NCI-H2029 (cell line): Measurements from ENCODE around the gene PTPRG.

Experiments
- DNase-seq: peaks from one replicate; lab custom pipeline; 2025; lab: John Stamatoyannopoulos, UW

The PTPRG gene

DNA sequence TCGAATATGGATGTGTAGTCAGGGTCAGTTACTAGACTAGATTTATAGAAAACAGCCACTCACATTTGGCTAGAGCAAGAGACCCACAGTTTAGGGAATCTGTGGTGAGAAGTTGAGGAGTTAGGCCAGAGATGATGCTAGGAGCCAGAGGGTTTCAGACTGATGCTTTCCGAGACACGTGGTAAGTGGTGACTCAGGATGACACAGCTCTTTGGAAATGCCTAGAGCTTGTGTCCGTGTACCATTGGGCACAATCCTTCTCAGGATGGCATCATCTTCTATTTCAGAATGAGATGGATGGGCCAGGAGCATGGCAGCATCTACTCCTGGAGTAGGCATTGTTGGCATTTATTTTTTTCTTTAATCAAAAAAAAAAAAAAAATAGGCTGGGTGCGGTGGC is 28.5 kb downstream of the PTPRG start:
- DNase-seq = no peak

DNA sequence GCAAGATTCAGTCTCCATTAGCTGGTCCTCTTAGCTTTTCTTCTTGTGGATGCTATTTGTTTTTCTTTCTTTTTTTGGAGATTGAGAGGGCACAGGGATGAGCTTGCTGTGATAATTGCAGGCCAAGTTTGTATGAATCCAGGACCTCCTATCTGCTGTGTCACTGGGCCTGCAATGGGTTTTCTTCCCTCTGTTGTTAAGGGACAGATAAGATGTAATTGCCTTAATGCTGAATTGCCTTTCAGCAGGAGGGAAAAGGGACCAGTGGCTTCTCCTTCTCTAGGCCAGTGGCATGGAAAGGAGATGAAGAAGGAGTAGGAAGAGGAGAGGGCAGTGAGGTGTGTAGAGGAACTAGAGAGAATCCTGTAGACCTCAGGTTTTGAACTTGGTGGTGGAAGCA is 29.9 kb downstream of the PTPRG start:
- DNase-seq = no peak

GRCh38 chr3:61593446-61594029 is 32.2 kb downstream of the PTPRG start:
- no peak for DNase-seq

DNA sequence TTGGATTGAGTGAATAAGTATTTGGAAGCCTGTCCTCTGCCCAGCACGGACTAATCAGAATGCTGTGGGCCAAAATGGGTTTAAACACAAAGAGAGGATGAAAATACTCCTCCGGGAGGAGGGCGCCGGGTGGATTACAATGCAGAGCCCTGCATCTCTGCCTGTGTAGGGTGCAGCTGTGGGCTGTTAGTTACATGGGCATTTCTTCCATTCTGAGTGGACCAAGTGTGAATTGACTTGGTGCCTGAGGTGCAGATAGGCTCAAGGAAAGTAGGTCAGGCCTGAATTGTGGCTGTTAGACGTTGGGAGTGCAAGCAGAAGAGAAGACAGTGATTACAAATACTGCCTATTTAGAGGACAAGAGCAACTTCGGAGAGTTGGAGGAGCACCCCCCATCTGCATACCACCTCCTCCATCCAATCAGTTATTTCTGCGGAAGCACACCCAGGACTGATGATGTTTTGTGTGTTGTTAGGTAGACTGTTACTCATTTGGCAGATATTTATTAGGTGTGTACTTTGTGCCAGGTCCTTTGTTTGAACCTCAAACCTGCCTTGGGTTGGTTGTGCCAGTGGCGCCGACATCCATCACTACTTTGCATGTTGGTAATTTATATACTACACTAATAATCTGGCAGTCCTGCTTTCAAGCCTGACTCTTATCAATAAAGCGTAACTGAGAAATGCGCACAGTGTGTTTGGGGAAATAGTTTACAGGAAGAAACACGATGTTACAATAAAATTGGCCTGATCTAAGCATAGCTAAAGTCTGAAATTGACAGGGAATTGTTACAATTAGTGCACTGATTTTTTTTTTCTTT is 33.0 kb downstream of the PTPRG start:
- no peak for DNase-seq

DNA sequence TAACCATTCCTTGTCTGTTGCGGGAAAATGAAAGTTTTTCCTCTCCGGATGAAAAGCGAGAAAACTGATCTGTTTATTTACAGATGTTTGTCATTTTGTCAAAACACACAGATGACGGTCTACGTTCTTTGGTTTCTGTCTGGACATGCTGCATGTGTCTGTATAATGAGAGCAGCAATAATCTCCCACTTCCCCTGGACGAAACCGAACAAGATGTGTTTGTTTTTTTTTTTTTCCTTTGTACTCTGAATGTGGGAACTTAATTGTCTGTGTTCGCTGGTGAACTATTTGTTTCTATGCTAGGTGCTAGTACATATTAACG is 33.6 kb downstream of the PTPRG start:
- no peak for DNase-seq

DNA sequence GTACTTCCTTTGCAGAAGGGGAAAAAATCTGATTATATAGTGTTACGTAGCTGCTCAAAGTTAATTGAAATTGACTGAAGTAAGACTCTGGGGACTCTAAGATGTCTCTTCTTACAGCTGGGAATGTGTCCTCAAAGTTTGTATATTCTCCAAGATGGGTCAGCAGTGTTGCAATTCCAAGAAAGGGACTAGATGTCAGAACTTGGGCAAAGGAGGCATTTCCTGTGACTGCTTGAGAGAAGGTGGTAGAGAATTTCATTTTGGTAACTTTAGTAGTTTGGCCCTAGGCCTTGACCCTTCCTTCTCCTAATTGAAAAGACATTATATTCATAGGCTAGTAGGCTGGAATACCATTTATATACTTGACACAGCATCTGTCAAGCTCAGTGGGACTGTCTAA is 33.9 kb downstream of the PTPRG start:
- no peak for DNase-seq

GRCh38 chr3:61595826-61596225 is 34.5 kb downstream of the PTPRG start:
- no peak for DNase-seq

DNA sequence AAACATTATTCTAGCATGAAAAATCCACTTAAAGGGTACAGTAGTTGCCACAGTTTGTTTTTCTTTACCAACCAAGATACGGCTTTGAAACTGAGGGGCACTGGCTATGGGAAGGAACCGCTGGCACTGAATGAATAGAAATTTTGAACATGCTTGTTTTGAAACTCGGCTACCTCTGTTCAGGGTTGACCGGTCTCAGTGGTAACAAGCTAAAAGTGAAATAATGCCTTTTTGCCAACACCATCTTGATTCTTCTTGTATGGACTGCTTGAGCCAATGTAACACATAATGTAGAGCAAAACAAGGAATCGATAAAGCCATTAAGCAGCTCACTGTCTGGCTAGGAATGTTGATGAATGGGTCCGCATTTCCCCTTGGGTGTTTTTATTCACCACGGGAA is 36.5 kb downstream of the PTPRG start:
- DNase-seq = no peak

DNA sequence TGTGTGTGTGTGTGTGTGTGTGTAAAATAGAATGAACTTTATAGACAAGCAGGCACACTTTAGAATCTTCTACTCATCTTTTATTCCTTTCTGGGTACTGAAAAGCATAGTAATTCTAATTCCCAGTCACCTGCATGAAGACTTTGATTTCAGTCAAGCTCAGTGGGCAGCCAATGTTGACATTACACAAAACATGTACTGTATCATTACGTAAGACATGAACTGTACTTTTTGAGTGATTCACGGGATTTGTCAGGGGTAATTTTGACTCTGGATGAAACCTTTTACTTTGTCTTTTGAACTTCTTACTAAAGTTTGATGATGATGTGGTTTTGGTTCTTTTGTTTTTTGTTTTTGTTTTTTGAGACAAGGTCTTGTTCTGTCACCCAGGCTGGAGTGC is 38.8 kb downstream of the PTPRG start:
- DNase-seq = no peak

DNA sequence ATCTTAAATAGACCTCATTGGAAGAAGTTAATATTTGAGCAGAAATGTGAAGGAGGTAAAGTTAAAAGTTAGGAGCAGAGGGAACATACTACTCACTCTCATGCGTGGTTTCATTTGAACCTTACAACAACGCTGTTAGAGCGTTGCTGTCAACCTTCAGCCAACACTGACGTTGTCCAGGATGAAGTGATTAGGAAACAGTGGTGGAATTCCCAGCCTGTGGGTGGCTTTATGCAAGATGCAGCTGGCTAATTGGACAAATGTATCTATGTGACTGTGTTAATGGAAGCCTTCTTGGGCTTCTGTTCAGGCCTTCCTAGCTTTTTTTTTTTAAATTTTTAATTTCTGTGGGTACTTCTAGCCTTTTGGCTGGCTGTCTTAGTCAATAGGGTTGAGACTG is 40.5 kb downstream of the PTPRG start:
- no peak for DNase-seq

GRCh38 chr3:61602466-61602865 is 41.1 kb downstream of the PTPRG start:
- DNase-seq = no peak

DNA sequence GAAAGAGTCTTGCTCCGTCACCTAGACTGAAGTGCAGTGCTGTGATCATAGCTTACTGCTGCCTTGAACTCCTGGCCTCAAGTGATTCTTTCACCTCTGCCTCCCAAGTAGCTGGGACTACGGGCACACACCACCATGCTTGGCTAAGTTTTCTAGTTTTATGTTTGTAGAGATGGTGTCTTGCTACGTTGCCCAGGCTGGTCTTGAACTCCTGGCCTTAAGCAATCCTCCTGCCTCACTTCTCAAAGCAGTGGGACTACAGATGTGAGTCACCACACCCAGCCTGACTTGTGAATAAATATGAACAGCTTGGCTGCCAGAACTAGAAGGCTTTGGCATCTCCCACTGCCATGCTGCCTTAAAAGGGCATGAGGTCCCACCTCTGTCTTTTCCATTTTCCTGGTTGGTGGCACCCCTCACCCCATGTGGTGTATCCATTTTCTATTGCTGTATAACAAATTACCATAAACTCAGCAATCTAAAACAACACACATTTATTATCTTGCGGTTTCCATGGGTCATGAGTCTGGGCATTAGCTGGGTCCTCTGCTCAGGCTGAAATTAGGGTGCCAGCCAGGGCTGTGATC is 44.3 kb downstream of the PTPRG start:
- DNase-seq = no peak

- no peak for DNase-seq
These were observed 44.8 kb downstream of the PTPRG start for GRCh38 chr3:61606196-61606595.

- no peak for DNase-seq
These were observed 46.7 kb downstream of the PTPRG start for GRCh38 chr3:61608072-61608471.

DNA sequence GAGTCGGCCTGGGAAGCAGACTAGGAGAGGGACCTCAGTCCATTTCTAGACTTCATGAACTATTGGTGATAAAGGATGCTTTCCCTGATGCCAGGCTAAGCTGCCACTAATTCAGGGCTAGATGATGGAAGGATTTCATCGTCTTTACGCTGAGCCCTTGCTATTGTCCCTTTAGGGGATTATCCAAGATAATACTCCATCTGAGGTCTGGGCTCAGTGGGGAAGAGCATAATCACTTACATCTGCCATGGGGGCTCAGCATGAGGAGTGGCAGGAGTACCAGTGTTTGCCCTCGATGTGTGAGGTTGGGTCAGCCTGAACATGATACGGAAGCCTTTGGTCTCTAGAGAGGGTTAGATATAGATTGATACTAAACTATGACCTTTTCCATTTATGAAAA is 47.3 kb downstream of the PTPRG start:
- no peak for DNase-seq

- no peak for DNase-seq
These were observed 48.9 kb downstream of the PTPRG start for GRCh38 chr3:61610316-61610715.

- DNase-seq = no peak
These were observed 51.1 kb downstream of the PTPRG start for GRCh38 chr3:61612211-61613194.

GRCh38 chr3:61613666-61614065 is 52.3 kb downstream of the PTPRG start:
- DNase-seq = no peak

DNA sequence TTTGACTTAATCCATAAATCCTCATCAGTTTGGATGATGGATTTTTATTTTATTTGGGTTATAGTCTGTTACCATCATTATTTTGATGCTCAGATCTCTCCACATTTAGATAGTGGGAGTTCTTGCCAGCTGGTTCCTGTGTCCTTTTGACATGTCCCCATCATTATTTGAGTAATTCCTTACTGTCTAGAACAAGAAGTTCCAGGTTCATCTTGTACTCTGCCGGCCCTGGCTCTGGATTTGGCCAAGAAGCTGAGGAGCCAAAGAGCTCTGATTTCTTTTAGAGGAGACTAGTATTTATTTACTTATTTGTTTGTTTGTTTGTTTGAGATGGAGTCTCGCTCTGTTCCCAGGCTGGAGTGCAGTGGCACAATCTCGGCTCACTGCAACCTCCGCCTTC is 54.3 kb downstream of the PTPRG start:
- DNase-seq = no peak

DNA sequence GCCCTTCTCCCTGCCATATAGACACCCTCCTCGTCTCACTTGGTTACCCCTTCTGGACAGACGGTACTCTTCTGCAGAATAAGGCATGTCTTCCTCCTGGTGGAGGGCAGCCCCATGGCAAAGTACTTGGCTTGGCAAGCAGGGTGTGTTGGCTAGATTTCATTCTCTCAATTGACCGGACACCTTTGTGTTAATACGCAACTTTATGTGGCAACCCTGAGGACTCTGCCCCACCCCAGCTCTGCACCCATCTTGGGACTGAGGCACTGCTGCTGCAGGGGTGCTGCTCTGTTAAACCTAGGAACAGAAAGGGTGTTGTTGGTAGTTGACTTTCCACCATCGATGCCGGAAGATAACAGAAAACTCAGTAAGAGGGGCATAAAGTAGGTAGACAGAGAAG is 55.2 kb downstream of the PTPRG start:
- no peak for DNase-seq

- DNase-seq = no peak
These were observed 55.7 kb downstream of the PTPRG start for GRCh38 chr3:61617041-61617440.

GRCh38 chr3:61617651-61618050 is 56.3 kb downstream of the PTPRG start:
- no peak for DNase-seq

DNA sequence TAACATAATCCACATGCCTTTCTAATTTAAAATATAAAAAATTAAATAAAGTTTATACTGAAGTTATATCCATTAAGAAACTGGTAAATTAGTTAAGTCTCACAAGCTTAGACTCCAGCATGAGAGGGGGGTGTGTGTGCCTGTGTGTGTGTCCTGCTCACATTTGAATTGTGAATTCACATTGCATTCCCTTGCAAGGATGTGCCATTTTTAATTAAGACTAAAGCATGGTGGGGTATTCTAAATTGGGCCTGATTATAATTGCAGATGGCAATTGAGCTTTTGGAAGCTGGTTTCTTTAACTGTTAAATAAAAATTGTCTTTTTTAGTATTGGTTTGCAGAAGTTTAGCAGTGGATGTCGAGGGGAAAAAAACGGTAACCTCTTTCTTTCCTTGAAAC is 56.9 kb downstream of the PTPRG start:
- no peak for DNase-seq
